HCT116 (cell line): ENCODE data around the gene SRGAP1. TPM values are rescaled to one million over a fixed set of nuclear protein-coding genes. Genes with fewer than 3 reads are reported as not detected.

Source experiments
- ATAC-seq: fragments of 200-7000 bp; cut with Tn5 transposase; 2 replicates; pipeline ENCODE4 v1.9.1; 2020; ENCODE audit warnings: mild to moderate bottlenecking, moderate library complexity
- BruUV-seq: library from RNA; stranded (reverse); fragments of 400-500 nt; replicated peaks from 2 replicates; lab custom pipeline; 2021; lab: Mats Ljungman, UMichigan
- CTCF ChIA-PET: fragments of 300-600 bp; sonication (Branson Sonifier 250); formaldehyde crosslinking; loops from one replicate; lab custom pipeline; 2021; ENCODE audit warnings: antibody characterized with exemption; lab: Charles Lee
- POLR2A ChIA-PET: fragments of 300-600, 350-600 bp; sonication (Branson Sonifier 250); formaldehyde crosslinking; loops from one replicate; lab custom pipeline; 2021; ENCODE audit warnings: antibody characterized with exemption; lab: Charles Lee
- RAD21 ChIA-PET, 2 experiments: fragments of 300-600 bp; sonication (Branson Sonifier 250); formaldehyde crosslinking; loops; one replicate each; lab custom pipeline; 2023; ENCODE audit warnings: low total read pairs in 2 of 2; ENCODE audit not compliant: uncharacterized antibody in 2 of 2, unreplicated experiment in 2 of 2, low non-redundant PET in 1 of 2; lab: Charles Lee
- DNase-seq: peaks from one replicate; pipeline ENCODE4 v3.0.0-alpha.2; 2010; ENCODE audit warnings: low read depth, low spot score
- H2AFZ ChIP-seq: fragments of 200-600 bp; shearing (Covaris generic), sonication (generic); 2 replicates; pipeline ENCODE4 v1.6.1; 2017; ENCODE audit warnings: low read depth, mixed run types, mixed read lengths, antibody characterized with exemption, low read length; ENCODE audit not compliant: poor library complexity, severe bottlenecking
- H3K27ac ChIP-seq: 2 replicates; pipeline ENCODE4 v1.5.1; 2012; ENCODE audit warnings: low read depth, low read length
- H3K27me3 ChIP-seq: fragments of 200-600 bp; sonication (generic); 2 replicates; pipeline ENCODE4 v1.6.1; 2016; ENCODE audit warnings: mixed run types, low read length, mixed read lengths; ENCODE audit not compliant: insufficient read depth
- H3K36me3 ChIP-seq, 2 experiments: fragments of 200-500 bp in 1 of 2; fragments of 200-600 bp in 1 of 2; sonication (Bioruptor generic) in 1 of 2; sonication (generic) in 1 of 2; 2 replicates each; pipeline versions ENCODE4 v1.5.1 to v1.6.1; 2014 to 2016; ENCODE audit warnings: low read length in 2 of 2, inconsistent platforms in 1 of 2, mixed read lengths in 1 of 2, mixed run types in 1 of 2; ENCODE audit not compliant: insufficient read depth in 2 of 2, control insufficient read depth in 1 of 2
- H3K4me1 ChIP-seq, 2 experiments: fragments of 200-600 bp in 1 of 2; sonication (generic) in 1 of 2; 2 replicates each; pipeline versions ENCODE4 v1.5.1 to v1.6.1; 2012 to 2017; ENCODE audit warnings: low read length in 2 of 2, inconsistent platforms in 1 of 2, mild to moderate bottlenecking in 1 of 2, mixed read lengths in 1 of 2, mixed run types in 1 of 2, moderate library complexity in 1 of 2; ENCODE audit not compliant: insufficient read depth in 2 of 2, control insufficient read depth in 1 of 2
- H3K4me2 ChIP-seq: fragments of 200-600 bp; sonication (generic); 2 replicates; pipeline ENCODE4 v1.6.1; 2017; ENCODE audit warnings: mixed run types, low read length, mixed read lengths
- H3K4me3 ChIP-seq, 2 experiments: fragments of 200-600 bp in 1 of 2; sonication (generic) in 1 of 2; replicated peaks in 1 of 2; 2 replicates each; pipeline ENCODE4 v1.5.1; 2011 to 2016; ENCODE audit warnings: low read length in 2 of 2, control low read depth in 1 of 2, low read depth in 1 of 2, mild to moderate bottlenecking in 1 of 2, mixed read lengths in 1 of 2, mixed run types in 1 of 2
- H3K79me2 ChIP-seq: fragments of 200-600 bp; sonication (generic); 2 replicates; pipeline ENCODE4 v1.6.1; 2017; ENCODE audit warnings: mild to moderate bottlenecking, mixed run types, low read length, moderate library complexity, mixed read lengths; ENCODE audit not compliant: insufficient read depth
- H3K9ac ChIP-seq: fragments of 200-600 bp; sonication (generic); 2 replicates; pipeline ENCODE4 v1.6.1; 2016; ENCODE audit warnings: low read length, mixed read lengths
- H3K9me2 ChIP-seq: fragments of 200-600 bp; sonication (generic), shearing (Covaris generic); 2 replicates; pipeline ENCODE4 v1.6.1; 2017; ENCODE audit warnings: mixed run types, mild to moderate bottlenecking, moderate library complexity; ENCODE audit not compliant: insufficient read depth
- H3K9me3 ChIP-seq, 2 experiments: fragments of 200-500 bp in 1 of 2; fragments of 200-600 bp in 1 of 2; sonication (Bioruptor generic) in 1 of 2; sonication (generic) in 1 of 2; 2 replicates each; pipeline ENCODE4 v1.6.1; 2014 to 2017; ENCODE audit warnings: low read length in 2 of 2, mixed read lengths in 2 of 2, inconsistent platforms in 1 of 2, low read depth in 1 of 2, mild to moderate bottlenecking in 1 of 2, mixed run types in 1 of 2, moderate library complexity in 1 of 2; ENCODE audit not compliant: control insufficient read depth in 1 of 2, insufficient read depth in 1 of 2
- H4K20me1 ChIP-seq: fragments of 200-600 bp; sonication (generic), shearing (Covaris generic); 2 replicates; pipeline ENCODE4 v1.6.1; 2017; ENCODE audit warnings: mixed run types, mild to moderate bottlenecking, moderate library complexity; ENCODE audit not compliant: insufficient read depth
- ATF3 ChIP-seq: IDR thresholded peaks from 2 replicates; pipeline ENCODE4 v1.6.1; 2012
- CEBPB ChIP-seq: IDR thresholded peaks from 2 replicates; pipeline ENCODE4 v1.6.1; 2012; ENCODE audit warnings: low read depth
- ELF1 ChIP-seq: IDR thresholded peaks from 2 replicates; pipeline ENCODE4 v1.6.1; 2012; ENCODE audit warnings: low read depth, borderline replicate concordance
- EZH2 ChIP-seq: fragments of 200-600 bp; sonication (generic); IDR thresholded peaks from 2 replicates; pipeline ENCODE4 v1.6.1; 2017; ENCODE audit warnings: antibody characterized with exemption, mixed run types
- FOSL1 ChIP-seq: IDR thresholded peaks from 2 replicates; pipeline ENCODE4 v1.6.1; 2012; ENCODE audit warnings: low read depth
- POLR2A ChIP-seq: IDR thresholded peaks from 2 replicates; pipeline ENCODE4 v1.7.0; 2011; ENCODE audit warnings: borderline replicate concordance; ENCODE audit not compliant: insufficient read depth, insufficient read length; ENCODE audit errors: extremely low read depth
- REST ChIP-seq: IDR thresholded peaks from 2 replicates; pipeline ENCODE4 v1.6.1; 2012; ENCODE audit warnings: low read depth
- SIN3A ChIP-seq: IDR thresholded peaks from 2 replicates; pipeline ENCODE4 v1.6.1; 2012; ENCODE audit warnings: low read depth
- SP1 ChIP-seq: IDR thresholded peaks from 2 replicates; pipeline ENCODE4 v1.6.1; 2012; ENCODE audit warnings: low read depth
- SRF ChIP-seq: IDR thresholded peaks from 2 replicates; pipeline ENCODE4 v1.6.1; 2012; ENCODE audit warnings: low read depth
- TCF7L2 ChIP-seq: IDR thresholded peaks from 2 replicates; pipeline ENCODE4 v1.7.0; 2011; ENCODE audit warnings: borderline replicate concordance, inconsistent platforms; ENCODE audit not compliant: insufficient read depth, insufficient read length; ENCODE audit errors: extremely low read depth
- YY1 ChIP-seq: IDR thresholded peaks from 2 replicates; pipeline ENCODE4 v1.6.1; 2011; ENCODE audit warnings: low read length, low read depth, moderate library complexity, mild to moderate bottlenecking; ENCODE audit not compliant: insufficient replicate concordance; ENCODE audit errors: extremely low read depth
- ZFX ChIP-seq: fragments of 450-650 bp; IDR thresholded peaks from 2 replicates; pipeline ENCODE4 v1.6.1; 2017
- intact Hi-C: fragments of 100-400 bp; cut with micrococcal nuclease; formaldehyde crosslinking; loops from 2 replicates; pipeline ENCODE4 v1.10.0; 2022
- total RNA-seq: library from RNA; stranded (reverse); gene quantifications from one replicate; pipeline ENCODE4 v1.2.1, GENCODE V29; 2021; ENCODE audit not compliant: unreplicated experiment

The SRGAP1 gene
- total RNA-seq, 1 experiment from 2014 or later: 16.6 TPM

- no peaks in the 10 kb centered on the region for H3K79me2 ChIP-seq
- no peaks in the 10 kb centered on the region for H4K20me1 ChIP-seq
- DNase-seq (no peak), ATAC-seq (no peak)
- POLR2A ChIA-PET: no interaction called here
- RAD21 ChIA-PET: no interaction called here
- TF ChIP-seq SIN3A (no peak), REST (no peak), SRF (no peak), ATF3 (no peak), TCF7L2 (no peak), EZH2 (no peak), ZFX (no peak), SP1 (no peak), ELF1 (no peak), YY1 (no peak), FOSL1 (no peak), POLR2A (no peak), CEBPB (no peak)
- H3K4me1 ChIP-seq: no peaks in the 10 kb centered on the region; a peak in 1 of 4 replicates
- no peak overlapping the region for H3K4me3 ChIP-seq
- no peak overlapping the region for H2AFZ ChIP-seq
- no peaks in the 10 kb centered on the region for H3K27me3 ChIP-seq
- CTCF ChIA-PET: no interaction called here
- H3K9ac ChIP-seq: no peak overlapping the region
- no peaks in the 10 kb centered on the region for H3K9me3 ChIP-seq
- H3K4me2 ChIP-seq: no peak overlapping the region
- no peaks in the 10 kb centered on the region; the same call in 1 of the 2 replicates for H3K9me2 ChIP-seq
- no peaks in the 10 kb centered on the region for H3K36me3 ChIP-seq
- intact Hi-C loops: no loop called here
- no TSS peak for BruUV-seq
- no peak overlapping the region for H3K27ac ChIP-seq
Observed at GRCh38 chr12:64142382-64142781, 297.9 kb downstream of the SRGAP1 start.
